H9 (cell line): ENCODE data around the gene EXOSC10. TPM values are rescaled to one million over a fixed set of nuclear protein-coding genes. Genes with fewer than 3 reads are reported as not detected.

Source experiments
- DNase-seq: peaks from one replicate; pipeline ENCODE4 v3.0.0-alpha.2; 2017
- H2AFZ ChIP-seq: one replicate; pipeline ENCODE4 v1.6.1; 2013; ENCODE audit warnings: mild to moderate bottlenecking, low read length, control low read depth, moderate library complexity
- H2AK5ac ChIP-seq: 2 replicates; pipeline ENCODE4 v1.6.1; 2013; ENCODE audit warnings: low read length, control low read depth, mixed read lengths; ENCODE audit not compliant: insufficient read length
- H2BK120ac ChIP-seq: one replicate; pipeline ENCODE4 v1.6.1; 2013; ENCODE audit warnings: low read depth, mild to moderate bottlenecking, low read length, control low read depth, inconsistent platforms; ENCODE audit not compliant: poor library complexity, severe bottlenecking
- H2BK12ac ChIP-seq: 2 replicates; pipeline ENCODE4 v1.6.1; 2013; ENCODE audit warnings: low read length, control low read depth, mixed read lengths, low read depth; ENCODE audit not compliant: insufficient read length
- H2BK15ac ChIP-seq: 2 replicates; pipeline ENCODE4 v1.6.1; 2013; ENCODE audit warnings: low read depth, low read length, control low read depth
- H2BK20ac ChIP-seq: one replicate; pipeline ENCODE4 v1.6.1; 2013; ENCODE audit warnings: low read depth, mild to moderate bottlenecking, low read length, control low read depth, inconsistent platforms; ENCODE audit not compliant: poor library complexity, severe bottlenecking
- H2BK5ac ChIP-seq: 2 replicates; pipeline ENCODE4 v1.6.1; 2013; ENCODE audit warnings: low read length, control low read depth, mixed read lengths; ENCODE audit not compliant: insufficient read length
- H3K14ac ChIP-seq: 2 replicates; pipeline ENCODE4 v1.6.1; 2013; ENCODE audit warnings: low read length, control low read depth; ENCODE audit not compliant: insufficient read depth
- H3K18ac ChIP-seq: 2 replicates; pipeline ENCODE4 v1.6.1; 2013; ENCODE audit warnings: low read depth, mild to moderate bottlenecking, mixed read lengths, low read length, control low read depth; ENCODE audit not compliant: insufficient read length
- H3K23ac ChIP-seq: 2 replicates; pipeline ENCODE4 v1.6.1; 2013; ENCODE audit warnings: low read length, control low read depth, mixed read lengths, low read depth; ENCODE audit not compliant: insufficient read length
- H3K23me2 ChIP-seq: 2 replicates; pipeline ENCODE4 v1.6.1; 2013; ENCODE audit warnings: low read depth, mild to moderate bottlenecking, mixed read lengths, low read length, control low read depth; ENCODE audit not compliant: insufficient read length, poor library complexity, severe bottlenecking
- H3K27ac ChIP-seq: 2 replicates; pipeline ENCODE4 v1.5.1; 2013; ENCODE audit warnings: low read length, control low read depth, mixed read lengths, low read depth; ENCODE audit not compliant: insufficient read length
- H3K27me3 ChIP-seq: 2 replicates; pipeline ENCODE4 v1.6.1; 2013; ENCODE audit warnings: low read length, control low read depth, inconsistent platforms; ENCODE audit not compliant: insufficient read depth
- H3K4ac ChIP-seq: 2 replicates; pipeline ENCODE4 v1.6.1; 2013; ENCODE audit warnings: low read depth, mild to moderate bottlenecking, control low read depth, inconsistent platforms, low read length, moderate library complexity
- H3K4me1 ChIP-seq: 2 replicates; pipeline ENCODE4 v1.6.1; 2013; ENCODE audit warnings: low read length, control low read depth, inconsistent platforms; ENCODE audit not compliant: insufficient read depth
- H3K4me2 ChIP-seq: 2 replicates; pipeline ENCODE4 v1.6.1; 2013; ENCODE audit warnings: low read length, control low read depth, mixed read lengths; ENCODE audit not compliant: insufficient read length, insufficient read depth
- H3K56ac ChIP-seq: 2 replicates; pipeline ENCODE4 v1.6.1; 2013; ENCODE audit warnings: low read depth, mild to moderate bottlenecking, mixed read lengths, low read length, control low read depth; ENCODE audit not compliant: insufficient read length
- H3K79me1 ChIP-seq: 2 replicates; pipeline ENCODE4 v1.6.1; 2013; ENCODE audit warnings: low read depth, mild to moderate bottlenecking, moderate library complexity, low read length, control low read depth, inconsistent platforms; ENCODE audit not compliant: insufficient read depth, poor library complexity, severe bottlenecking
- H3K79me2 ChIP-seq: 2 replicates; pipeline ENCODE4 v1.6.1; 2013; ENCODE audit warnings: low read length, control low read depth, inconsistent platforms; ENCODE audit not compliant: insufficient read depth
- H3K9ac ChIP-seq: 2 replicates; pipeline ENCODE4 v1.6.1; 2013; ENCODE audit warnings: low read length, control low read depth, mixed read lengths; ENCODE audit not compliant: insufficient read length; ENCODE audit errors: extremely low read depth
- H3K9me3 ChIP-seq: one replicate; pipeline ENCODE4 v1.6.1; 2013; ENCODE audit warnings: low read depth, low read length, inconsistent platforms; ENCODE audit not compliant: control insufficient read depth
- H3T11ph ChIP-seq: one replicate; pipeline ENCODE4 v1.6.1; 2013; ENCODE audit warnings: mild to moderate bottlenecking, low read length, control low read depth, inconsistent platforms
- H4K20me1 ChIP-seq: one replicate; pipeline ENCODE4 v1.6.1; 2013; ENCODE audit not compliant: control insufficient read depth, insufficient read length, insufficient read depth
- H4K5ac ChIP-seq: 2 replicates; pipeline ENCODE4 v1.6.1; 2013; ENCODE audit warnings: low read depth, mild to moderate bottlenecking, mixed read lengths, low read length, control low read depth; ENCODE audit not compliant: insufficient read length
- H4K8ac ChIP-seq: replicated peaks from 2 replicates; pipeline ENCODE4 v1.6.1; 2013; ENCODE audit warnings: low read length, control low read depth, mixed read lengths, low read depth; ENCODE audit not compliant: insufficient read length
- H4K91ac ChIP-seq: 2 replicates; pipeline ENCODE4 v1.6.1; 2013; ENCODE audit warnings: low read depth, mild to moderate bottlenecking, moderate library complexity, mixed read lengths, low read length, control low read depth; ENCODE audit not compliant: insufficient read length
- H3K27ac Mint-ChIP-seq, 3 experiments: 2 replicates in 2 of 3; 3 replicates in 1 of 3; pipeline ENCODE4 v1.8.0; 2020 to 2021; ENCODE audit warnings: mixed read lengths in 3 of 3, mild to moderate bottlenecking in 1 of 3, moderate library complexity in 1 of 3
- H3K27me3 Mint-ChIP-seq: 2 replicates; pipeline ENCODE4 v1.8.0; 2021; ENCODE audit warnings: low read depth, mild to moderate bottlenecking, moderate library complexity, mixed read lengths
- H3K36me3 Mint-ChIP-seq, 3 experiments: 2 replicates in 2 of 3; 3 replicates in 1 of 3; pipeline ENCODE4 v1.8.0; 2020 to 2021; ENCODE audit warnings: low read depth in 3 of 3, mixed read lengths in 3 of 3; ENCODE audit not compliant: insufficient read depth in 1 of 3
- H3K4me1 Mint-ChIP-seq, 2 experiments: 2 replicates each; pipeline ENCODE4 v1.8.0; 2020; ENCODE audit warnings: mixed read lengths in 2 of 2
- H3K4me3 Mint-ChIP-seq, 2 experiments: 2 replicates in 1 of 2; 3 replicates in 1 of 2; pipeline ENCODE4 v1.8.0; 2020 to 2021; ENCODE audit warnings: mild to moderate bottlenecking in 2 of 2, mixed read lengths in 2 of 2, moderate library complexity in 1 of 2
- H3K9me3 Mint-ChIP-seq, 2 experiments: 2 replicates in 1 of 2; 3 replicates in 1 of 2; pipeline ENCODE4 v1.8.0; 2020; ENCODE audit warnings: mild to moderate bottlenecking in 2 of 2, mixed read lengths in 2 of 2, moderate library complexity in 1 of 2
- CTCF ChIP-seq: fragments of 200-600 bp; sonication (generic); conservative IDR thresholded peaks from 3 replicates; pipeline ENCODE4 v1.8.0; 2021; ENCODE audit warnings: antibody characterized with exemption, mild to moderate bottlenecking
- WGBS: extraction: QIAGEN DNeasy Blood & Tissue Kit; methylation state at CpG from one replicate; pipeline ENCODE4 v1.1.7; 2013; ENCODE audit warnings: missing lambda C conversion rate, low lambda C conversion rate, mixed read lengths; ENCODE audit not compliant: insufficient read length; ENCODE audit errors: extremely low coverage; 5-methylcytosine and 5-hydroxymethylcytosine counted together
- total RNA-seq: library from RNA; stranded (reverse); gene quantifications from 2 replicates; pipeline ENCODE4 v1.2.1, GENCODE V29; 2021

EXOSC10 gene
- total RNA-seq, 1 experiment from 2014 or later, result 83.4 TPM

GRCh38 chr1:11130406-11130805, 30.7 kb upstream of the EXOSC10 start:
- H2AFZ ChIP-seq, result no peak overlapping the region
- H3K9me3 ChIP-seq, result no peaks in the 10 kb centered on the region
- no peak overlapping the region for H2BK20ac ChIP-seq
- no peak overlapping the region for H3K18ac ChIP-seq
- no peak overlapping the region for H2BK120ac ChIP-seq
- TF ChIP-seq CTCF, result no peak
- H3K4me2 ChIP-seq, result no peak overlapping the region
- H3K4ac ChIP-seq, result no peak overlapping the region
- H2BK12ac ChIP-seq, result no peak overlapping the region
- WGBS, result no CpG with 5 or more reads among the region's 17 CpGs
- H4K8ac ChIP-seq, result no peak overlapping the region
- Mint-ChIP-seq H3K36me3 (peaks cover 37 to 92% (median 87%) of the 10 kb centered on the region in 3 experiments; a peak in 6 of 7 replicates), H3K4me3 (no peak overlapping the region), H3K27ac (no peak overlapping the region), H3K27me3 (no peaks in the 10 kb centered on the region; the same call in 1 of the 2 replicates), H3K9me3 (no peaks in the 10 kb centered on the region), H3K4me1 (no peaks in the 10 kb centered on the region)
- no peak overlapping the region for H4K5ac ChIP-seq
- no peak overlapping the region for H2BK5ac ChIP-seq
- H3K23ac ChIP-seq, result no peak overlapping the region
- H3K79me2 ChIP-seq, result no peaks in the 10 kb centered on the region
- no peak overlapping the region for H3K27ac ChIP-seq
- no peak overlapping the region for H3K14ac ChIP-seq
- no peak for DNase-seq
- no peak overlapping the region for H3K9ac ChIP-seq
- no peak overlapping the region for H3K56ac ChIP-seq
- H3K23me2 ChIP-seq, result no peaks in the 10 kb centered on the region
- H2BK15ac ChIP-seq, result no peak overlapping the region
- no peak overlapping the region for H3T11ph ChIP-seq
- H2AK5ac ChIP-seq, result no peak overlapping the region
- no peaks in the 10 kb centered on the region for H3K27me3 ChIP-seq
- no peaks in the 10 kb centered on the region for H4K20me1 ChIP-seq
- no peaks in the 10 kb centered on the region for H3K79me1 ChIP-seq
- no peaks in the 10 kb centered on the region for H3K4me1 ChIP-seq
- no peak overlapping the region for H4K91ac ChIP-seq
